ENCODE data around the gene RERE. TPM values are rescaled to one million over a fixed set of nuclear protein-coding genes. Genes with fewer than 3 reads are reported as not detected.

Gene RERE
- polyA plus RNA-seq, 1 of the 3 experiments (the other 2 are of a cell fraction) = 8.1 TPM

DNA sequence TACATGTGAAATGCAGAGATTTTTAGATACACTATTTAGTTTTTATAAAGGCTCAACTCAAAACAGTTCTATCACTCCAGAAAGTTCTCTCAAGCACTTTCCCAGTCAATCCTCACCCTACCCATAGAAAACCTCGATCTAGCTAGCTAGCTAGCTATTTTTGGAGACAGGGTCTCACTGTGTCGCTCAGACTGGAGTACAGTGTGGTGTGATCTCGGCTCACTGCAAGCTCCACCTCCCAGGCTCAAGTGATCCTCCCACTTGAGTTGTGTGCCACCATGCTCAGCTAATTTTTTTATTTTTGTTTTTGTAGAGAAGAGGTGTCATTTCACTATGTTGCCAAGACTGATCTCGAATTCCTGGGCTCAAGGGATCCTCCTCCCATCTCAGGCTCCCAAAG lies 236.9 kb downstream of the RERE start:
- TF ChIP-seq RAD21 (IDR thresholded peaks at IDR 0.05; ENCODE audit: low read length) (no peak), JUND (IDR thresholded peaks at IDR 0.05) (no peak), FOXM1 (IDR thresholded peaks at IDR 0.05; ENCODE audit: low read depth) (no peak), TEAD4 (IDR thresholded peaks at IDR 0.05; ENCODE audit: borderline replicate concordance, insufficient read depth) (no peak), GATA2 (CRISPR knock-in tag; IDR thresholded peaks at IDR 0.05) (no peak), NFIC (IDR thresholded peaks at IDR 0.05; ENCODE audit: borderline replicate concordance) (no peak), FOSL2 (IDR thresholded peaks at IDR 0.05; ENCODE audit: borderline replicate concordance, low read depth) (no peak), TCF12 (IDR thresholded peaks at IDR 0.05) (no peak), NRF1 (IDR thresholded peaks at IDR 0.05; ENCODE audit: low read depth, low read length) (no peak), SMC3 (IDR thresholded peaks at IDR 0.05; ENCODE audit: low read depth, low read length) (no peak), FOXJ3 (CRISPR knock-in tag; IDR thresholded peaks at IDR 0.05) (no peak), RCOR1 (IDR thresholded peaks at IDR 0.05; ENCODE audit: low read length) (no peak)
- TF ChIP-seq, protein P1, sequence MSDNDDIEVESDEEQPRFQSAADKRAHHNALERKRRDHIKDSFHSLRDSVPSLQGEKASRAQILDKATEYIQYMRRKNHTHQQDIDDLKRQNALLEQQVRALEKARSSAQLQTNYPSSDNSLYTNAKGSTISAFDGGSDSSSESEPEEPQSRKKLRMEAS (IDR thresholded peaks at IDR 0.05; ENCODE audit: low read depth) = no peak
- TF ChIP-seq, protein P2, sequence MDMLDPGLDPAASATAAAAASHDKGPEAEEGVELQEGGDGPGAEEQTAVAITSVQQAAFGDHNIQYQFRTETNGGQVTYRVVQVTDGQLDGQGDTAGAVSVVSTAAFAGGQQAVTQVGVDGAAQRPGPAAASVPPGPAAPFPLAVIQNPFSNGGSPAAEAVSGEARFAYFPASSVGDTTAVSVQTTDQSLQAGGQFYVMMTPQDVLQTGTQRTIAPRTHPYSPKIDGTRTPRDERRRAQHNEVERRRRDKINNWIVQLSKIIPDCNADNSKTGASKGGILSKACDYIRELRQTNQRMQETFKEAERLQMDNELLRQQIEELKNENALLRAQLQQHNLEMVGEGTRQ (IDR thresholded peaks at IDR 0.05; ENCODE audit: borderline replicate concordance, low read depth, low read length) = no peak
- TF ChIP-seq, protein P3, sequence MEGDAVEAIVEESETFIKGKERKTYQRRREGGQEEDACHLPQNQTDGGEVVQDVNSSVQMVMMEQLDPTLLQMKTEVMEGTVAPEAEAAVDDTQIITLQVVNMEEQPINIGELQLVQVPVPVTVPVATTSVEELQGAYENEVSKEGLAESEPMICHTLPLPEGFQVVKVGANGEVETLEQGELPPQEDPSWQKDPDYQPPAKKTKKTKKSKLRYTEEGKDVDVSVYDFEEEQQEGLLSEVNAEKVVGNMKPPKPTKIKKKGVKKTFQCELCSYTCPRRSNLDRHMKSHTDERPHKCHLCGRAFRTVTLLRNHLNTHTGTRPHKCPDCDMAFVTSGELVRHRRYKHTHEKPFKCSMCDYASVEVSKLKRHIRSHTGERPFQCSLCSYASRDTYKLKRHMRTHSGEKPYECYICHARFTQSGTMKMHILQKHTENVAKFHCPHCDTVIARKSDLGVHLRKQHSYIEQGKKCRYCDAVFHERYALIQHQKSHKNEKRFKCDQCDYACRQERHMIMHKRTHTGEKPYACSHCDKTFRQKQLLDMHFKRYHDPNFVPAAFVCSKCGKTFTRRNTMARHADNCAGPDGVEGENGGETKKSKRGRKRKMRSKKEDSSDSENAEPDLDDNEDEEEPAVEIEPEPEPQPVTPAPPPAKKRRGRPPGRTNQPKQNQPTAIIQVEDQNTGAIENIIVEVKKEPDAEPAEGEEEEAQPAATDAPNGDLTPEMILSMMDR (IDR thresholded peaks at IDR 0.05) = no peak
- TF ChIP-seq, protein P4, sequence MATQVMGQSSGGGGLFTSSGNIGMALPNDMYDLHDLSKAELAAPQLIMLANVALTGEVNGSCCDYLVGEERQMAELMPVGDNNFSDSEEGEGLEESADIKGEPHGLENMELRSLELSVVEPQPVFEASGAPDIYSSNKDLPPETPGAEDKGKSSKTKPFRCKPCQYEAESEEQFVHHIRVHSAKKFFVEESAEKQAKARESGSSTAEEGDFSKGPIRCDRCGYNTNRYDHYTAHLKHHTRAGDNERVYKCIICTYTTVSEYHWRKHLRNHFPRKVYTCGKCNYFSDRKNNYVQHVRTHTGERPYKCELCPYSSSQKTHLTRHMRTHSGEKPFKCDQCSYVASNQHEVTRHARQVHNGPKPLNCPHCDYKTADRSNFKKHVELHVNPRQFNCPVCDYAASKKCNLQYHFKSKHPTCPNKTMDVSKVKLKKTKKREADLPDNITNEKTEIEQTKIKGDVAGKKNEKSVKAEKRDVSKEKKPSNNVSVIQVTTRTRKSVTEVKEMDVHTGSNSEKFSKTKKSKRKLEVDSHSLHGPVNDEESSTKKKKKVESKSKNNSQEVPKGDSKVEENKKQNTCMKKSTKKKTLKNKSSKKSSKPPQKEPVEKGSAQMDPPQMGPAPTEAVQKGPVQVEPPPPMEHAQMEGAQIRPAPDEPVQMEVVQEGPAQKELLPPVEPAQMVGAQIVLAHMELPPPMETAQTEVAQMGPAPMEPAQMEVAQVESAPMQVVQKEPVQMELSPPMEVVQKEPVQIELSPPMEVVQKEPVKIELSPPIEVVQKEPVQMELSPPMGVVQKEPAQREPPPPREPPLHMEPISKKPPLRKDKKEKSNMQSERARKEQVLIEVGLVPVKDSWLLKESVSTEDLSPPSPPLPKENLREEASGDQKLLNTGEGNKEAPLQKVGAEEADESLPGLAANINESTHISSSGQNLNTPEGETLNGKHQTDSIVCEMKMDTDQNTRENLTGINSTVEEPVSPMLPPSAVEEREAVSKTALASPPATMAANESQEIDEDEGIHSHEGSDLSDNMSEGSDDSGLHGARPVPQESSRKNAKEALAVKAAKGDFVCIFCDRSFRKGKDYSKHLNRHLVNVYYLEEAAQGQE (IDR thresholded peaks at IDR 0.05; ENCODE audit: low read depth, low read length) = no peak
- TF ChIP-seq, protein P5, sequence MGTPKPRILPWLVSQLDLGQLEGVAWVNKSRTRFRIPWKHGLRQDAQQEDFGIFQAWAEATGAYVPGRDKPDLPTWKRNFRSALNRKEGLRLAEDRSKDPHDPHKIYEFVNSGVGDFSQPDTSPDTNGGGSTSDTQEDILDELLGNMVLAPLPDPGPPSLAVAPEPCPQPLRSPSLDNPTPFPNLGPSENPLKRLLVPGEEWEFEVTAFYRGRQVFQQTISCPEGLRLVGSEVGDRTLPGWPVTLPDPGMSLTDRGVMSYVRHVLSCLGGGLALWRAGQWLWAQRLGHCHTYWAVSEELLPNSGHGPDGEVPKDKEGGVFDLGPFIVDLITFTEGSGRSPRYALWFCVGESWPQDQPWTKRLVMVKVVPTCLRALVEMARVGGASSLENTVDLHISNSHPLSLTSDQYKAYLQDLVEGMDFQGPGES (IDR thresholded peaks at IDR 0.05; ENCODE audit: low read depth, low read length) = no peak
- TF ChIP-seq, protein P6, sequence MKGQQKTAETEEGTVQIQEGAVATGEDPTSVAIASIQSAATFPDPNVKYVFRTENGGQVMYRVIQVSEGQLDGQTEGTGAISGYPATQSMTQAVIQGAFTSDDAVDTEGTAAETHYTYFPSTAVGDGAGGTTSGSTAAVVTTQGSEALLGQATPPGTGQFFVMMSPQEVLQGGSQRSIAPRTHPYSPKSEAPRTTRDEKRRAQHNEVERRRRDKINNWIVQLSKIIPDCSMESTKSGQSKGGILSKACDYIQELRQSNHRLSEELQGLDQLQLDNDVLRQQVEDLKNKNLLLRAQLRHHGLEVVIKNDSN (IDR thresholded peaks at IDR 0.05; ENCODE audit: borderline replicate concordance, low read depth) = no peak
- Histone ChIP-seq H3K4me2 (no peak overlapping the region), H3K9ac (no peak overlapping the region), H3K9me3 (no peaks in the 10 kb centered on the region), H3K36me3 (replicated peaks in 1 of 2; ENCODE audit: control insufficient read depth in 1 of 2, insufficient read depth in 2 of 2, low read length in 1 of 2) (peaks cover 0 to 3% of the 10 kb centered on the region in 2 experiments), H3K27ac (ENCODE audit: low read depth in 2 of 2, low read length in 1 of 2) (no peak overlapping the region), H2AFZ (ENCODE audit: low read depth) (no peak overlapping the region), H3F3A (replicated peaks; ENCODE audit: insufficient read depth) (no peaks in the 10 kb centered on the region), H3K79me2 (ENCODE audit: insufficient read depth) (peaks cover 31% of the 10 kb centered on the region; the same call in 1 of the 2 replicates), H3K4me1 (ENCODE audit: control insufficient read depth in 1 of 2, insufficient read depth in 2 of 2, low read depth in 1 of 2, low read length in 1 of 2) (peaks cover 10 to 13% of the 10 kb centered on the region in 2 experiments; a peak in 3 of 4 replicates), H3K27me3 (ENCODE audit: insufficient read depth) (no peaks in the 10 kb centered on the region), H3K9me2 (no peaks in the 10 kb centered on the region), H3K4me3 (ENCODE audit: low read depth in 2 of 2, low read length in 1 of 2) (no peak overlapping the region), H4K20me1 (ENCODE audit: insufficient read depth) (0 out of 2 replicates have a peak, but pooled peaks cover 3% of the 10 kb centered on the region)
- ChIA-PET POLR2A (no interaction called here), CTCF (interaction anchor here (0.6 to 2.5 kb wide), 5 partner anchors 9 to 321 kb away, joined by 3 to 7 read pairs (median 3); no protein-coding TSS in a partner anchor)
- 92% methylated on average over 4 of the region's 4 CpGs for WGBS (ENCODE audit: low lambda C conversion rate)
- no peak for DNase-seq

Measured in SK-N-SH (cell line).